SK-N-SH (cell line): ENCODE data around the gene LTBP2. TPM values are rescaled to one million over a fixed set of nuclear protein-coding genes. Genes with fewer than 3 reads are reported as not detected.

Source experiments
- CTCF ChIA-PET: fragments of 300-600, 350-600 bp; formaldehyde crosslinking; extraction: SDS; loops from one replicate; lab custom pipeline; 2021; lab: Yijun Ruan, JAX
- POLR2A ChIA-PET: fragments of 350-600 bp; sonication (Branson Sonifier 250); formaldehyde crosslinking; extraction: SDS; loops from one replicate; lab custom pipeline; 2020; ENCODE audit warnings: antibody characterized with exemption, inconsistent platforms; lab: Yijun Ruan, JAX
- DNase-seq: peaks from one replicate; pipeline ENCODE4 v3.0.0; 2012
- H2AFZ ChIP-seq: fragments of 200-600 bp; sonication (generic); 2 replicates; pipeline ENCODE4 v1.8.1; 2016; ENCODE audit warnings: antibody characterized with exemption, mild to moderate bottlenecking, low read depth
- H3F3A ChIP-seq: fragments of 200-600 bp; sonication (generic); replicated peaks from 2 replicates; pipeline ENCODE3; 2016; ENCODE audit warnings: antibody characterized with exemption, mild to moderate bottlenecking; ENCODE audit not compliant: insufficient read depth
- H3K27ac ChIP-seq, 2 experiments: fragments of 200-500 bp in 1 of 2; fragments of 200-600 bp in 1 of 2; sonication (Bioruptor generic) in 1 of 2; sonication (generic), shearing (Covaris generic) in 1 of 2; 2 replicates each; pipeline versions ENCODE4 v1.5.1 to v1.6.1; 2014 to 2016; ENCODE audit warnings: low read depth in 2 of 2, inconsistent platforms in 1 of 2, low read length in 1 of 2, mild to moderate bottlenecking in 1 of 2, mixed read lengths in 1 of 2
- H3K27me3 ChIP-seq: fragments of 200-600 bp; sonication (generic), shearing (Covaris generic); 2 replicates; pipeline ENCODE4 v1.6.1; 2016; ENCODE audit warnings: mixed run types; ENCODE audit not compliant: insufficient read depth
- H3K36me3 ChIP-seq, 2 experiments: fragments of 200-500 bp in 1 of 2; fragments of 200-600 bp in 1 of 2; sonication (Bioruptor generic) in 1 of 2; sonication (generic) in 1 of 2; replicated peaks in 1 of 2; 2 replicates each; pipeline versions ENCODE3 to v1.5.1; 2014 to 2016; ENCODE audit warnings: low read length in 1 of 2, mild to moderate bottlenecking in 1 of 2; ENCODE audit not compliant: insufficient read depth in 2 of 2, control insufficient read depth in 1 of 2
- H3K4me1 ChIP-seq, 2 experiments: fragments of 200-500 bp in 1 of 2; fragments of 200-600 bp in 1 of 2; sonication (Bioruptor generic) in 1 of 2; sonication (generic), shearing (Covaris generic) in 1 of 2; 2 replicates each; pipeline versions ENCODE4 v1.5.1 to v1.6.1; 2014 to 2016; ENCODE audit warnings: low read depth in 1 of 2, low read length in 1 of 2, mixed run types in 1 of 2; ENCODE audit not compliant: insufficient read depth in 2 of 2, control insufficient read depth in 1 of 2
- H3K4me2 ChIP-seq: fragments of 200-600 bp; sonication (generic), shearing (Covaris generic); 2 replicates; pipeline ENCODE4 v1.6.1; 2017; ENCODE audit warnings: mixed run types
- H3K4me3 ChIP-seq, 2 experiments: fragments of 200-500 bp in 1 of 2; fragments of 200-600 bp in 1 of 2; sonication (Bioruptor generic) in 1 of 2; sonication (generic), shearing (Covaris generic) in 1 of 2; 2 replicates each; pipeline versions ENCODE4 v1.5.1 to v1.8.1; 2014 to 2016; ENCODE audit warnings: low read depth in 2 of 2, inconsistent platforms in 1 of 2, low read length in 1 of 2, mild to moderate bottlenecking in 1 of 2, mixed read lengths in 1 of 2, moderate library complexity in 1 of 2
- H3K79me2 ChIP-seq: fragments of 200-600 bp; sonication (generic); 2 replicates; pipeline ENCODE4 v1.8.1; 2017; ENCODE audit warnings: mild to moderate bottlenecking; ENCODE audit not compliant: insufficient read depth
- H3K9ac ChIP-seq: fragments of 200-600 bp; sonication (generic); 2 replicates; pipeline ENCODE4 v1.6.1; 2017; ENCODE audit warnings: mixed run types
- H3K9me2 ChIP-seq: fragments of 200-600 bp; sonication (generic); 2 replicates; pipeline ENCODE4 v1.6.1; 2017; ENCODE audit warnings: mixed run types
- H3K9me3 ChIP-seq: fragments of 200-600 bp; sonication (generic); 2 replicates; pipeline ENCODE4 v1.6.1; 2017; ENCODE audit warnings: mixed run types, mild to moderate bottlenecking, moderate library complexity
- H4K20me1 ChIP-seq: fragments of 200-600 bp; sonication (generic); 2 replicates; pipeline ENCODE4 v1.6.1; 2017; ENCODE audit warnings: mild to moderate bottlenecking, mixed run types; ENCODE audit not compliant: insufficient read depth
- ELF1 ChIP-seq: IDR thresholded peaks from 2 replicates; pipeline ENCODE4 v1.4.0; 2012
- EZH2phosphoT487 ChIP-seq: fragments of 200-600 bp; sonication (generic); IDR thresholded peaks from 2 replicates; pipeline ENCODE4 v1.6.1; 2017; ENCODE audit warnings: low read depth, mixed run types, mild to moderate bottlenecking, antibody characterized with exemption, moderate library complexity, borderline replicate concordance
- FOSL2 ChIP-seq: IDR thresholded peaks from 2 replicates; pipeline ENCODE4 v1.4.0; 2012; ENCODE audit warnings: low read depth, mild to moderate bottlenecking, moderate library complexity, borderline replicate concordance
- FOXM1 ChIP-seq: IDR thresholded peaks from 2 replicates; pipeline ENCODE4 v1.4.0; 2012; ENCODE audit warnings: low read depth, mild to moderate bottlenecking
- GABPA ChIP-seq: IDR thresholded peaks from 2 replicates; pipeline ENCODE4 v1.4.0; 2012; ENCODE audit warnings: low read depth, mild to moderate bottlenecking
- IRF3 ChIP-seq: fragments of 150-350 bp; IDR thresholded peaks from 2 replicates; pipeline ENCODE4 v1.6.1; 2016; ENCODE audit warnings: mild to moderate bottlenecking, low read depth, low read length
- JUND ChIP-seq: IDR thresholded peaks from 2 replicates; pipeline ENCODE4 v1.4.0; 2012
- MXI1 ChIP-seq: IDR thresholded peaks from 2 replicates; pipeline ENCODE4 v1.6.1; 2012; ENCODE audit warnings: mild to moderate bottlenecking, low read depth, low read length, improper control_type of control experiment
- NRF1 ChIP-seq: IDR thresholded peaks from 2 replicates; pipeline ENCODE4 v1.6.1; 2012; ENCODE audit warnings: low read depth, mild to moderate bottlenecking, low read length
- RCOR1 ChIP-seq: fragments of 150-350 bp; IDR thresholded peaks from 2 replicates; pipeline ENCODE4 v1.6.1; 2017; ENCODE audit warnings: antibody characterized with exemption, low read length
- RXRA ChIP-seq: IDR thresholded peaks from 2 replicates; pipeline ENCODE4 v1.4.0; 2012; ENCODE audit warnings: low read depth, mild to moderate bottlenecking, borderline replicate concordance
- SIN3A ChIP-seq: IDR thresholded peaks from 2 replicates; pipeline ENCODE4 v1.6.1; 2012; ENCODE audit warnings: low read depth, mild to moderate bottlenecking, low read length, moderate library complexity, borderline replicate concordance
- TEAD4 ChIP-seq: IDR thresholded peaks from 2 replicates; pipeline ENCODE4 v1.4.0; 2012; ENCODE audit warnings: mild to moderate bottlenecking, borderline replicate concordance; ENCODE audit not compliant: insufficient read depth
- USF1 ChIP-seq: IDR thresholded peaks from 2 replicates; pipeline ENCODE4 v1.4.0; 2012; ENCODE audit warnings: low read depth, borderline replicate concordance
- WGBS: methylation state at CpG from one replicate; pipeline ENCODE4 v1.1.6; 2017; ENCODE audit warnings: low lambda C conversion rate; 5-methylcytosine and 5-hydroxymethylcytosine counted together
- polyA plus RNA-seq, 3 experiments: library from polyadenylated mRNA; depleted of rRNA; stranded (reverse); fragments of >200 nt; gene quantifications; 2 replicates each; pipeline ENCODE4 v1.2.3, GENCODE V29; 2012

Gene LTBP2
- polyA plus RNA-seq, 1 of the 3 experiments (the other 2 are of a cell fraction) = 58.8 TPM

GRCh38 chr14:74525361-74525851, 86.6 kb downstream of the LTBP2 start (continued):
- TF ChIP-seq IRF3 (no peak), TEAD4 (no peak), FOXM1 (no peak)

GRCh38 chr14:74524812-74525135, 87.3 kb downstream of the LTBP2 start:
- Histone ChIP-seq H4K20me1 (no peaks in the 10 kb centered on the region), H3K9ac (no peak overlapping the region), H3K9me3 (no peaks in the 10 kb centered on the region), H3K27ac (no peak overlapping the region), H3F3A (no peaks in the 10 kb centered on the region), H2AFZ (no peak overlapping the region), H3K4me2 (no peak overlapping the region), H3K4me3 (no peak overlapping the region), H3K4me1 (no peaks in the 10 kb centered on the region; a peak in 1 of 4 replicates), H3K9me2 (no peaks in the 10 kb centered on the region), H3K27me3 (no peaks in the 10 kb centered on the region), H3K79me2 (0 out of 2 replicates have a peak, but pooled peaks cover under 1% of the 10 kb centered on the region), H3K36me3 (peaks cover 19 to 53% of the 10 kb centered on the region in 2 experiments)
- no peak for DNase-seq
- ChIA-PET POLR2A (no interaction called here), CTCF (interaction anchor here (1.0 to 4.1 kb wide), 6 partner anchors 11 to 88 kb away, joined by 3 to 22 read pairs (median 4); no protein-coding TSS in a partner anchor)
- TF ChIP-seq JUND = no peak
- TF ChIP-seq MXI1 = no peak
- no peak for TF ChIP-seq EZH2phosphoT487
- no peak for TF ChIP-seq NRF1
- TF ChIP-seq FOSL2 = no peak
- no peak for TF ChIP-seq RXRA

- no peaks in the 10 kb centered on the region for H3K79me2 ChIP-seq
- no peaks in the 10 kb centered on the region for H3K9me3 ChIP-seq
- H3F3A ChIP-seq = no peaks in the 10 kb centered on the region
- no peaks in the 10 kb centered on the region; a peak in 1 of 4 replicates for H3K4me1 ChIP-seq
- no peak overlapping the region for H2AFZ ChIP-seq
- H3K27ac ChIP-seq = no peak overlapping the region
- DNase-seq = no peak
- POLR2A ChIA-PET = no interaction called here
- no peak overlapping the region for H3K9ac ChIP-seq
- no peaks in the 10 kb centered on the region for H3K27me3 ChIP-seq
- no peak overlapping the region for H3K4me3 ChIP-seq
- peaks cover 19 to 48% of the 10 kb centered on the region in 2 experiments for H3K36me3 ChIP-seq
- H4K20me1 ChIP-seq = no peaks in the 10 kb centered on the region
- CTCF ChIA-PET = interaction anchor here (1.0 to 4.1 kb wide), 7 partner anchors 16 to 89 kb away, joined by 3 to 22 read pairs (median 4); no protein-coding TSS in a partner anchor
- TF ChIP-seq GABPA = no peak
- no peak for TF ChIP-seq SIN3A
- TF ChIP-seq ELF1 = no peak
- TF ChIP-seq RCOR1 = no peak
- no peak for TF ChIP-seq USF1
- no peak for TF ChIP-seq NRF1
- no peaks in the 10 kb centered on the region for H3K9me2 ChIP-seq
- no peak overlapping the region for H3K4me2 ChIP-seq
- WGBS = 84% methylated on average over 10 of the region's 14 CpGs
Measured at GRCh38 chr14:74524076-74524811, 87.8 kb downstream of the LTBP2 start.
